Brain microvascular endothelial cell (primary cell): Measurements from ENCODE around the gene DLGAP1.

Experiments used
- DNase-seq: peaks from one replicate; pipeline ENCODE4 v3.0.0-alpha.2; 2020
- H3K27ac ChIP-seq: fragments of 250-450 bp; sonication (Bioruptor Pico); 2 replicates; pipeline ENCODE4 v1.5.1; 2020; ENCODE audit warnings: mild to moderate bottlenecking, moderate library complexity
- H3K27me3 ChIP-seq: fragments of 250-450 bp; sonication (Bioruptor Pico); replicated peaks from 2 replicates; pipeline ENCODE4 v1.5.1; 2020; ENCODE audit warnings: mild to moderate bottlenecking
- H3K36me3 ChIP-seq: fragments of 250-450 bp; sonication (Bioruptor Pico); replicated peaks from 2 replicates; pipeline ENCODE4 v1.5.1; 2020; ENCODE audit warnings: mild to moderate bottlenecking
- H3K4me3 ChIP-seq: 2 replicates; pipeline ENCODE4 v1.5.1; 2011; ENCODE audit warnings: low read depth, mild to moderate bottlenecking, control low read depth, low read length, moderate library complexity
- in situ Hi-C: cut with HindIII; loops from 2 replicates; pipeline ENCODE4 v1.10.0; 2017; ENCODE audit warnings: low sequenced_read_pairs, low pct_ligation_motif_present
- TF ChIP-seq, protein P1 (sequence below): IDR thresholded peaks from 2 replicates; pipeline ENCODE4 v1.5.1; 2011; ENCODE audit warnings: low read depth, mild to moderate bottlenecking, moderate library complexity, low read length, control low read depth, inconsistent platforms; ENCODE audit errors: missing control alignments

DLGAP1 gene

DNA sequence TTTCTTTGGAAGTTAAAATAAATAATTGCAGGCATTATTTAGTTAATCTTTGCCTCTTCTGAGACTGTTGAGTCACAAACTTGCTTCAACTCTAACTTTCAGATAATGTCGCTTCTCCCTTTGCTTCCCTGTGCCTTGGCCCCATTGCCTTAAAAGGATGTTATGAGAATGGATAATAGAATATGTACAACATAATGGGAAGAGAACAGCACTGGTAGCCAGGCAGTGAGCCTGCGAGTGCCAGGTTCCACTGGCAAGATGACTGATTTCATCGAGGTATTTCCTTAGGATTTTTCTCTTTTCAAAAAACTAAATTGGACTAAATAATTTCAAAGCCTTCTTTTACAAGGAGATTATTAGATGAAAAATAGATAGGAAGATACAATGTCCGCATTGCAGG lies 584.2 kb downstream of the DLGAP1 start:
- Histone ChIP-seq H3K27me3 (no peaks in the 10 kb centered on the region), H3K4me3 (no peak overlapping the region), H3K27ac (no peak overlapping the region), H3K36me3 (no peaks in the 10 kb centered on the region)
- TF ChIP-seq, protein P1, sequence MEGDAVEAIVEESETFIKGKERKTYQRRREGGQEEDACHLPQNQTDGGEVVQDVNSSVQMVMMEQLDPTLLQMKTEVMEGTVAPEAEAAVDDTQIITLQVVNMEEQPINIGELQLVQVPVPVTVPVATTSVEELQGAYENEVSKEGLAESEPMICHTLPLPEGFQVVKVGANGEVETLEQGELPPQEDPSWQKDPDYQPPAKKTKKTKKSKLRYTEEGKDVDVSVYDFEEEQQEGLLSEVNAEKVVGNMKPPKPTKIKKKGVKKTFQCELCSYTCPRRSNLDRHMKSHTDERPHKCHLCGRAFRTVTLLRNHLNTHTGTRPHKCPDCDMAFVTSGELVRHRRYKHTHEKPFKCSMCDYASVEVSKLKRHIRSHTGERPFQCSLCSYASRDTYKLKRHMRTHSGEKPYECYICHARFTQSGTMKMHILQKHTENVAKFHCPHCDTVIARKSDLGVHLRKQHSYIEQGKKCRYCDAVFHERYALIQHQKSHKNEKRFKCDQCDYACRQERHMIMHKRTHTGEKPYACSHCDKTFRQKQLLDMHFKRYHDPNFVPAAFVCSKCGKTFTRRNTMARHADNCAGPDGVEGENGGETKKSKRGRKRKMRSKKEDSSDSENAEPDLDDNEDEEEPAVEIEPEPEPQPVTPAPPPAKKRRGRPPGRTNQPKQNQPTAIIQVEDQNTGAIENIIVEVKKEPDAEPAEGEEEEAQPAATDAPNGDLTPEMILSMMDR, result no peak
- no peak for DNase-seq
- in situ Hi-C loops, result no loop called here

DNA sequence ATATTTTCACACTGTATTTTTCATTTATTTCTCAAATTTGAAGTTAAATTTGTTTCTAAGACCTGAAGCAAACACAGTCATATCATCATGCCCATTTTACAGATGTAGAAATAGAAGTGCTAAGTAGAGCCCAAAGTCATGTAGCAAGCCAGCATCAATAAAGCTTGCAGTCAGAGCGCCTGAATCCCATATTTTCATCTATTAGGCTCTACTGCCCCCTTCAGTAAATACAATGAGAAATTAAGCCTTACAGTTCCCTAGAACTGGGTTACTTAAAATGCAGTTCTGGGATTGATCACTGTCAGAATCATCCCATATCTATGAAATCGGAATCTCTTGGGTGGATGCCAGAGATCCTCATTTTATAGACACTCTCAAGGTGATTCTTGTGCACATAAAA lies 585.3 kb downstream of the DLGAP1 start:
- Histone ChIP-seq H3K4me3 (no peak overlapping the region), H3K36me3 (no peaks in the 10 kb centered on the region), H3K27ac (no peak overlapping the region), H3K27me3 (no peaks in the 10 kb centered on the region)
- DNase-seq, result peak; percentile 2
- TF ChIP-seq, protein P1, result peak; percentile 49
- in situ Hi-C loops, result no loop called here

- in situ Hi-C loops, result no loop called here
- DNase-seq, result no peak
- Histone ChIP-seq H3K4me3 (no peak overlapping the region), H3K36me3 (no peaks in the 10 kb centered on the region), H3K27ac (no peak overlapping the region), H3K27me3 (no peaks in the 10 kb centered on the region)
- TF ChIP-seq, protein P1, result no peak
Observed at GRCh38 chr18:3867864-3868311, 587.2 kb downstream of the DLGAP1 start.

- Histone ChIP-seq H3K27me3 (no peaks in the 10 kb centered on the region), H3K4me3 (no peak overlapping the region), H3K36me3 (no peaks in the 10 kb centered on the region), H3K27ac (no peak overlapping the region)
- TF ChIP-seq, protein P1, result no peak
- in situ Hi-C loops, result no loop called here
- no peak for DNase-seq
Observed at GRCh38 chr18:3867236-3867635, 587.9 kb downstream of the DLGAP1 start.

DNA sequence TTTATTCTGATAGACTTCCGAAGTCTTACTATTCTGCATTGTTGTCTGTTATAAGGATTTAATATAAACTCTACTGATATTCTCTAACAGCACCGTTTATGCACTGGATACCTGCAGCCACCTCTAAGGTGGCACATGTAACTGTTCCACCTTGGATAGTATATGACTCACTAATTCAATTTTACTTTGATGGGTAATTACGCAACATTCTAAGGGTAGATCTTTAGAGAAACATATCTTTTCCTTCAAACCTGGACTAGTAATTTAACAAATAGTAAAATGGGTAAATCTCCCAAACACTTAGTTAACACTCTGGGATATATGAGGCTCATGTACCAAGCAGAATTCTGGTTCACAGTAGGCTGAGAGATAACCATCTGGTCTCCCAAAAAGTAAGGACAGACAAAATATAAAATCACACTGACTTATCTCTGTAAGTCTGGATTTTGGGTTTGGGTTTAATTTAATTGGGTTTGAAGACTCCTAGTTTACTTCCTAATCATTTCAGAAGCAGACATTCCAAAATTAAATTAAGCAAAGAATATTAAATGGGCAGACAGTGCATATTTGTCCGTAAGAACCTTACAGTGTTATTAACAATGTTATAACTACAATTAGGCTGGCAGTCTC lies 590.3 kb downstream of the DLGAP1 start:
- H3K27ac ChIP-seq, result no peak overlapping the region
- H3K36me3 ChIP-seq, result no peaks in the 10 kb centered on the region
- no peak for DNase-seq
- TF ChIP-seq, protein P1, result no peak
- in situ Hi-C loops, result no loop called here
- no peak overlapping the region for H3K4me3 ChIP-seq
- H3K27me3 ChIP-seq, result no peaks in the 10 kb centered on the region

DNA sequence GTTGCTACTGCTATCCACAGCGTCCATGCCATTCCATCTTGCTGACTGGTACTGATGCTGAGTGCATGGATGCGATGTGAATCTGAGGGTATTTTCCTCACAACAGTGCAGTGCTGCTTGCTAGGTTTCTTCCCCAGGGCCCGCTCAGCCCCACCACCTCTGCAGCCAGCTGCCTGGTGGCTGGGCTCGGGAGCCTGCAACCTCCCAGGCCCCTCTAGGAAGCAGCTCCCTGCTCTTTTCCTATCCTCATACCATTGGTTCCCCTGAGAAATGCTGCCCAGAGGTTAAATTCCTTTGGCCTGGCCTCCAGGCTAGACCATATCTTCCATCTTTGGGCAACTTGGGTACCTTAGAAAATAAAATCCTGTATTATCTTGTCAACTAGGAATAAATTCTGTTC lies 591.5 kb downstream of the DLGAP1 start:
- in situ Hi-C loops, result no loop called here
- Histone ChIP-seq H3K27ac (no peak overlapping the region), H3K4me3 (no peak overlapping the region), H3K27me3 (no peaks in the 10 kb centered on the region), H3K36me3 (no peaks in the 10 kb centered on the region)
- TF ChIP-seq, protein P1, result no peak
- no peak for DNase-seq
